Osteoblast (primary cell): ENCODE results near the gene FKBP1A. TPM values are rescaled to one million over a fixed set of nuclear protein-coding genes. Genes with fewer than 3 reads are reported as not detected.

Experiments
- DNase-seq: peaks from one replicate; pipeline ENCODE4 v3.0.0; 2011; ENCODE audit warnings: low spot score, mixed read lengths; ENCODE audit not compliant: insufficient read length; ENCODE audit errors: missing footprints
- H2AFZ ChIP-seq: 2 replicates; pipeline ENCODE4 v1.6.0; 2011; ENCODE audit warnings: mild to moderate bottlenecking, low read length
- H3K27ac ChIP-seq: 2 replicates; pipeline ENCODE4 v1.5.1; 2011; ENCODE audit warnings: mild to moderate bottlenecking, low read depth, low read length, moderate library complexity
- H3K27me3 ChIP-seq: 2 replicates; pipeline ENCODE4 v1.6.0; 2012; ENCODE audit warnings: mild to moderate bottlenecking, control low read depth, inconsistent platforms, low read length, moderate library complexity; ENCODE audit not compliant: insufficient read depth
- H3K36me3 ChIP-seq: 2 replicates; pipeline ENCODE4 v1.5.1; 2011; ENCODE audit warnings: mild to moderate bottlenecking, low read length, control low read depth, moderate library complexity; ENCODE audit not compliant: insufficient read depth
- H3K4me1 ChIP-seq: 2 replicates; pipeline ENCODE4 v1.5.1; 2011; ENCODE audit warnings: mild to moderate bottlenecking, low read length, control low read depth, moderate library complexity; ENCODE audit not compliant: insufficient read depth
- H3K4me2 ChIP-seq: 2 replicates; pipeline ENCODE4 v1.6.0; 2011; ENCODE audit warnings: mild to moderate bottlenecking, low read length; ENCODE audit not compliant: insufficient read depth
- H3K4me3 ChIP-seq: fragments of 200-600 bp; sonication (generic); 3 replicates; pipeline ENCODE4 v1.5.1; 2012; ENCODE audit warnings: mild to moderate bottlenecking, low read length, inconsistent platforms; ENCODE audit not compliant: insufficient read depth
- H3K79me2 ChIP-seq: 2 replicates; pipeline ENCODE4 v1.6.0; 2012; ENCODE audit warnings: mild to moderate bottlenecking, low read length, control low read depth, inconsistent platforms; ENCODE audit not compliant: insufficient read depth
- H3K9me3 ChIP-seq: 2 replicates; pipeline ENCODE4 v1.5.1; 2011; ENCODE audit warnings: low read depth, low read length, control low read depth
- H4K20me1 ChIP-seq: 2 replicates; pipeline ENCODE4 v1.6.0; 2012; ENCODE audit warnings: mild to moderate bottlenecking, low read length, control low read depth; ENCODE audit not compliant: insufficient read depth
- CTCF ChIP-seq: IDR thresholded peaks from 2 replicates; pipeline ENCODE4 v1.5.1; 2011; ENCODE audit warnings: mild to moderate bottlenecking, low read depth, low read length, moderate library complexity; ENCODE audit errors: extremely low read depth
- total RNA-seq: library from RNA; depleted of rRNA; stranded (reverse); fragments of >200 nt; gene quantifications from 2 replicates; pipeline ENCODE4 v1.2.3, GENCODE V29; 2012

Gene FKBP1A
- total RNA-seq, 1 donor = 154 TPM

- no peak for DNase-seq
- no peak for TF ChIP-seq CTCF
- Histone ChIP-seq H3K9me3 (no peaks in the 10 kb centered on the region), H4K20me1 (peaks cover 10% of the 10 kb centered on the region), H2AFZ (no peak overlapping the region), H3K27me3 (no peaks in the 10 kb centered on the region), H3K4me1 (peaks cover 8% of the 10 kb centered on the region), H3K4me2 (no peak overlapping the region), H3K4me3 (no peak overlapping the region), H3K79me2 (peaks cover 35% of the 10 kb centered on the region), H3K27ac (peak overlapping the region; percentile 14), H3K36me3 (peaks cover 15% of the 10 kb centered on the region)
These were observed 30.4 kb downstream of the FKBP1A start for GRCh38 chr20:1362484-1362883.

GRCh38 chr20:1360094-1360846 is 32.6 kb downstream of the FKBP1A start:
- Histone ChIP-seq H3K4me2 (no peak overlapping the region), H4K20me1 (peaks cover 7% of the 10 kb centered on the region), H3K9me3 (no peaks in the 10 kb centered on the region), H2AFZ (no peak overlapping the region), H3K4me1 (peaks cover 9% of the 10 kb centered on the region), H3K27me3 (no peaks in the 10 kb centered on the region), H3K79me2 (peaks cover 24% of the 10 kb centered on the region), H3K4me3 (no peak overlapping the region), H3K36me3 (peaks cover 13% of the 10 kb centered on the region), H3K27ac (no peak overlapping the region)
- DNase-seq = no peak
- peak; percentile 26 for TF ChIP-seq CTCF

GRCh38 chr20:1357921-1358671 is 34.8 kb downstream of the FKBP1A start:
- peaks cover 11% of the 10 kb centered on the region for H4K20me1 ChIP-seq
- peaks cover 26% of the 10 kb centered on the region for H3K36me3 ChIP-seq
- H3K9me3 ChIP-seq = no peaks in the 10 kb centered on the region
- peak overlapping the region; percentile 19 for H3K4me2 ChIP-seq
- H3K4me3 ChIP-seq = no peak overlapping the region
- peak; percentile 81 for DNase-seq
- TF ChIP-seq CTCF = no peak
- H3K27ac ChIP-seq = no peak overlapping the region
- no peaks in the 10 kb centered on the region for H3K27me3 ChIP-seq
- peaks cover 33% of the 10 kb centered on the region for H3K79me2 ChIP-seq
- no peak overlapping the region for H2AFZ ChIP-seq
- peaks cover 9% of the 10 kb centered on the region for H3K4me1 ChIP-seq

GRCh38 chr20:1353956-1354355 is 38.9 kb downstream of the FKBP1A start:
- no peak overlapping the region for H3K4me3 ChIP-seq
- H3K79me2 ChIP-seq = peaks cover 38% of the 10 kb centered on the region
- TF ChIP-seq CTCF = no peak
- no peak overlapping the region for H2AFZ ChIP-seq
- no peaks in the 10 kb centered on the region for H3K27me3 ChIP-seq
- peaks cover 13% of the 10 kb centered on the region for H4K20me1 ChIP-seq
- H3K4me2 ChIP-seq = no peak overlapping the region
- peaks cover 9% of the 10 kb centered on the region for H3K4me1 ChIP-seq
- peaks cover 17% of the 10 kb centered on the region for H3K36me3 ChIP-seq
- H3K27ac ChIP-seq = no peak overlapping the region
- H3K9me3 ChIP-seq = no peaks in the 10 kb centered on the region
- DNase-seq = no peak
